NCI-H128 (cell line): Measurements from ENCODE around the gene CFAP299.

Source experiments
- DNase-seq: peaks from one replicate; lab custom pipeline; 2025; ENCODE audit not compliant: unreplicated experiment; lab: John Stamatoyannopoulos, UW

CFAP299 gene

DNA sequence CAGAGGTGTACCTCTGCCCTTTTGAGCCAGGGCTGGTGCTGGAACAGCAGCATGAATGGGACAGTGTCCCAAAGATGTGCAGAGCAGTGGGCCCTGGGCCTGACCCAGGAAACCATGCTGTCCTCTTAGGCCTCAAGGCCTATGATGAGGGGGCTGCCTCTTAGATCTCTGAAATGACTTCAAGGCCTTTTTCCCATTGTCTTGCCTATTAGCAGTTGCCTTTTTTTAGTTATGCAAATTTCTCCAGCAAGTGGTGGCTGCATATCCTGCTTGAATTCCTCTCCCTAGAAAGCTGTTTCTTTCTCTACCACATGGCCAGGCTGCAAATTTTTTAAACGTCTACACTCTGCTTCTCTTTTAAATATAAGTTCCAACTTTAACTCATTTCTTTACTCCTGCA, 160.3 kb downstream of the CFAP299 start:
- DNase-seq, result no peak

DNA sequence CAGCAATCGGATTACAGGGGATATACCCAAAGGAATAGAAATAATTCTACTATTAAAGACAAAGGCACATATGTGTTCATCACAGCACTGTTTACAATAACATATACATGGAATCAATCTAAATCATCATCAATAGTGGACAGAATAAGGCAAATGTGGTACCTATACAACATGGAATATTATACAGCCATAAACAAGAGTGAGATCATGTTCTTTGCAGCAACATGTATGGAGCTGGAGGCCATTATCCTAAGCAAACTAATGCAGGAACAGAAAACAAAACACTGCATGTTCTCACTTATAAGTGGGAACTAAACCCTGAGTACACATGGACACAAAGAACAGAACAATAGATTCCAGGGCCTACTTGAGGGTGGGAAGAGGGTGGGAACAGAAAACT, 163.2 kb downstream of the CFAP299 start:
- DNase-seq, result no peak

DNA sequence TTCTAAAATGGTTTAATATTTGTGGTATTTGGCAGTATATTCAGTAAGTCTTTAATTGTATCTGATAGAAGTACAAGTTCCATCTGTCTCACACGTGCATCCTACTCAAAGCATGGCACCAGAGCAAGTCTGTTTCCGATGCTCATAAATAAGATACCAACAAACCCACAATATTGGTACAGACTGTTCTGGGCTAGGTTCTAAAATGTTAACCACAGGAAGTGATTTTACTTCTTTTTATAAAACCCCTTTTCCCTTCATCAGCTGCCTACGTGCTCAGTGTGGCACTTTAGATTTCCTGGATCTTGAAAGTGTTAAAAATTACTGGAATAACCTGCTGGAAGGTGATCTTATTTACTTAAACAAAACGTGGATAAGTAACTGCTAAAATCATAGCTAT, 165.1 kb downstream of the CFAP299 start:
- DNase-seq, result no peak

DNA sequence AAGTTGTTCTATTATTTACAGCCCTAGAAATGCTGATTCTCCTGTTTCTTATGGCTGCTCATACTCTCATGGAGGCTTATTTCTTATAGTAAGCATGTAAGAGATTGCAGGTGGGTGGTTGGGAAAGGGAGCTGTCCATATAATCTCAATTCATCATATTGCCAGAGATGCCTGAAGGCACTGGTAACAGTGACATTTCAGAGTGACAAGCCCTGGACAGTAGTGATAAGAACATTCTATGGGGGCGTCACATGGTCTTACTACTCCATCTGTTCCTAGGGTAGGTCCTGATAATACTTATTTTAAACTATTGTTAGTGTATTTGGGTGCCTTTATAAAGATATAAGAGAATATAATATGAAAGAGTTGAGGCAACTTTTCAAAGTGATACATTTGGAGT, 171.5 kb downstream of the CFAP299 start:
- no peak for DNase-seq

DNA sequence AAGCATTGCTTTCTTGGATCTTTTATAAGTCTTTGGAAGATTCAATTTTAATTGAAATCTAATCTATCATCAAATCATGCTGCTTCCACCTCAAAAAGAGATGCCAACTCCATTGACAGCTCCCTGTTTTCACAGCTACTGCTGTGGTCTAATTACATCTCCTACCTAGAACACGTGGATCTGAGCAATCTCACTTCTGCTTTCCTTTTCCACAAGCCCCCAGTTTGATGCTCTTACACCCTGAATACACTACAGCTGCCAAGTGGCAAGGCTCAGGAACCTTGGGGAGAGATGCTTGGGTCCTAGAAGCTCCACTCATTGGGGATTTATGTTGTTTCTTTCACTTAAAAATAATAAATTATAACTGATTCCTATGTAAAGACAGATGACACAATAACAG, 172.0 kb downstream of the CFAP299 start:
- no peak for DNase-seq

DNA sequence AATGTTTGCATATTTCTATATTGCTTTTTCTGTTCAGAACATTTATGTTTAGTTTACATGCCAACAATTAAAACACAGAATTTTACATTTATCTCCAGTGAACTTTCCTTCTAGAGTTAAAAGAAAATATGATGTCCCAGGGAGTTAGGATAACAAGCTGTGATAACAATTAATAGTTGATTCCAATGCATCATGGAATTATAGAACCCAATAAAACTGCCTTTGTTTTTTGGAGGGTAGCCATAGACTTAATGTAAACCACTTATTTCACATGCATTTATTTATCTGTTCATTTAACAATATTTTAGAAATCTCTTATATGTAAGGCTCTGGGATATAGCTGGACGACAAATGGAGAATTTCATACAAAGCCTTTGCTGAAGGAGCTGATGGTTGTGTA, 180.0 kb downstream of the CFAP299 start:
- no peak for DNase-seq

DNA sequence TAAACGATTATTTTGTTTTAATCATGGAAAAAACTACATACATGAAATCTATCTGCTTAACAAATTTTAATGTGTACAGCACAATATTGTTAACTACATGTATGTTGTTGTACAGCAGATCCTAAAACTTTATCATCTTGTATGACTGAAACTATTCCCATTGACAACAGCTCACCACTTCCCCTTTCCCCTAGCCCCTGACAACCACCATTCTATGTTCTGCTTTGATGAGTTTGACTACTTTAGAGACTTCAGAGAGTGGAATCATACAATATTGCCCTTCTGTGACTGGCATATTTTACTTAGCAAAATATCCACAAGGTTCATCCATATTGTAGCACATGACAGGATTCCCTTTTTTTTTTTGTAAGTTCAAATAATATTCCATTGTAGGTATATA, 185.9 kb downstream of the CFAP299 start:
- DNase-seq, result no peak

DNA sequence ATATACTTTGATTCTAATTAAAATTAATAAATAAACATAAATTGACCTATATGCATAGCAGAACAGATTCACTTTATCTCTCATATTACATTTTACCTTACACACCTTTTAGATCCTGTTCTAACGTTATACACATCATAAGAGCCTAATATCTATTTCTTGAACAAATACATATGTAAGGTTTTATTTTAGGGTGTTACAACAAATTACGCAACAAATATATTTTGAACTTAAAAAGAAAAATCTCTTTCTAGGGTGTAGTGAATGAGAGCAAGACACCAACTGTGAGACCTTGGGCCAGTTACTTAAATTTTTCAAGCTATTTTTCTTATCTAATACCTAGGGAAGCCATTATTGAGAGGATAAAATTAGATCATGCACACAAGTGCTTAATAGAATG, 191.2 kb downstream of the CFAP299 start:
- DNase-seq, result no peak

DNA sequence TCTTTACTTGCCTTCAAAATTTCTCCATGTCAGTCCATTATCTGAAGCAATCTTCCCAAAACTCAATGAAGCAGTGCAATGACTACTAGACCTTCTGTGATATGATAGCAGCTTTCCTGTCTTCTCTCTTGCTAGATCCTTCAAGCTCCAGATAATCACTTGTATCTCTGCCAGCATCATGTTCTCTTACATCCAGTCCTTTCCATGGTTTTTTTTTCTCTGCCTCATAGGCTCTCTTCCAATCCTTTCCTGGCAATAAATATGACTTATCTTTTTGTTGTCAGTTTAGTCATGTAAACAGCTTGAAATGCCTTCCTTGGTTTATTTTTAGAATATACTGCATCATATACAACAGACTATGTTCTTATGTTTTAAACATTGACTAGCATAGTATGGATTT, 193.5 kb downstream of the CFAP299 start:
- DNase-seq, result no peak

DNA sequence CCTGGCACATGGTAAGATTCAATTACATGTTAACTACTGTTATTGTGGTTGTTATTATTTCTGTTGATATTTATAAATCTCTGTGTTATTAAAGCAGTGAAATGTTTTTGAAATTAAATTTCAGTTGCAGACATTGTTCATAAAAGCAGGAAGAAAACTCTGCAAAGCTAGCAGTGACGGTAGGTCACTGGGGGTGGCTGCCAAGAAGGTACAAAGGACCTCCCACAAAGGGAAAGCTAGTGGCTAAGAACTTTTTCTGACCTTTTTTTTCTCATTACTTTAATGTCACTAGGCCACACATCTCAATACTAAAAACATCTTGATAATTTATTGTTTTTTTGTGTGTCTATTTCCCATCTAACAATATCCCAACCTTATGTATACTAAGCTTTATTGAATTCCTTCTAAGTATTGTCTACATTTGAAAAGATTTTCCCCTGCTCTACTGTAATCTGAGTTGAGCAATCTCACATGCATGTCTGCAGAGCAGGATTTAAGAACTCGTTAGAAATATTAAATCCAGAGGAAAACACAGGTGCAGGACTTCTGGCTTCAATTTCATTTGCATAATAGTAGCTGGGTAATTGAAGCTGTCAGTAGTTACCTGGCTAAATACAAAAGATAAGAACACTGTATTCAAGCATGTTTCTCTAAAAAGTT, 197.3 kb downstream of the CFAP299 start:
- DNase-seq, result no peak

DNA sequence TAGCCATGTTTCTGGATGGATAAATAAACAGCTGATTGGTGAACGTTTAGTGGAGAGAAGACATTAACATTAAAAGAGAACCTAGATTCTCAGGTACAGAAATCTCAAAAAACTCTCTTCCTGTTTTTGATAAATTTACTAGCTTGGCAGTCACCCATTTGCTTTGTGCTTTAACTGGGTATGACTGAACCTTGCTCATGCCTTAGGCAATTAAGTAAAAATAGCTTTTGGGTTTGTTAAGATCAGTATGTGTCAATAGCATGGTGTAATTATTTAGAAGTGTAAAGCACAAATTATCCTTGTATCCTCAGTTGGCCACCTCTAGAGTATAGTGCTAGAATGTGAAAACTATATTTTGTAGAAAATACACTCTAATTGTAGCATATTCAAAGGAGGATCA, 200.0 kb downstream of the CFAP299 start:
- DNase-seq, result no peak

DNA sequence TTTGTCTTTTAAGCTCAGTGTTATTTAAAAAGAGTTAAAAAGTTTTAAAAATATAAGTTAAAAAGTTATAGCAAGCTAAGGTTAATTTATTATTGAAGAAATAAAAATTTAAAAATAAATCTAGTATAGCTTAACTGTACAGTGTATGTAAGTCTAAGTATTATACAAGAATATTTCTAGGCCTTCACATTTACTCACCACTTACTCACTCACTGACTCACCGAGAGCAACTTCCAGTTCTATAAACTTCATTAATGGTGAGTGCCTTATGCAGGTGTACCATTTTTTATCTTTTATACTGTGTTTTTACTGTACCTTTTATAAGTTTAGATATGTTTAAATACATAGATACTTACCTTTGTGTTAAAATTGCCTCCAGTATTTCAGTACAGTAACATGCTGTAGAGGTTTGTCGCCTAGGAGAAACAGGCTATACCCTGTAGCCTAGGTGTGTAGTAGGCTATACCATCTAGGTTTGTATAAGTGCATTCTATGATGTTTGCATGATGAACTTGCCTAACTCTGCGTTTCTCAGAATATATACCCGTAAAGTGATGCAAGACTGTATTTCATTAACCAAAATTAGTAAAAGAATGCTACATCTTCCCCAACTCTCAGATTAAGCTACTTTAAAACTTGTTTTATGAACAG, 202.9 kb downstream of the CFAP299 start:
- no peak for DNase-seq

DNA sequence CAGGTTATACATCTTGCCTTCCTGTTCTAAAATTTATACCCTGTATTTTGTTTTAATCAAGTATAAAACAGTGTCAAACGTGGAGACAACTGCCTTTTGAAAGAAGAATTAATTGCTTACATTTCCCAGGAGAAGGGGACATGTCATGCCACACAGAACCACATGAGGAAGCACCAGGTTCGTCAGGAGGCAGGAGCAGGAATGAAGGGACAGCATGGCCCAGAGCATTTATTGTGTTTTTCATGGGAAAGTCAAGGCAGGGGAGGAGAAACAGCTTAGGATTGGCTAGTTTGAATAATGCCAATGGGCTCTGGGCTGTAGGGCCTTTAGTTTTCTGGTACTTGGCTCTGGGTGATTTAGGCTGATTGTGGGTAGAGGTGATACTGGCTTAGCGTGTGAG, 203.7 kb downstream of the CFAP299 start:
- DNase-seq, result no peak

DNA sequence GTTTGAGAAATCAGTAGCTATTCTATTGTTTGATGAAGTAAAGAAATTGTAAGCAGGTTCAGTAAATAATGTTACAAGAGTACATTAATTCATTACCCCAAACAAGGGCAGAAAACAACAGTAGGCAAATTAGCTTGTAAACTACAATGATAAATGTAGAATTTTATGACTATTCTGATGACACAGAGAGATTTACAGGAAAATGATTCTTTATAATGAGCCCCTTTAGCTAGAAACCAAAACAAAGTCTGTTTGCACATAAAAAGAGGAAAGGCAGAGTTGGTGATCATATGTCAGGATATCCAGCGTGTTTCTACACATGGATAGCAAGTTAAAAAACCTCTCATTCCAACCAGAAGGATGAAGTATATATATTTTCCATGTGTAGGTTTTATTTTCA, 204.8 kb downstream of the CFAP299 start:
- no peak for DNase-seq

DNA sequence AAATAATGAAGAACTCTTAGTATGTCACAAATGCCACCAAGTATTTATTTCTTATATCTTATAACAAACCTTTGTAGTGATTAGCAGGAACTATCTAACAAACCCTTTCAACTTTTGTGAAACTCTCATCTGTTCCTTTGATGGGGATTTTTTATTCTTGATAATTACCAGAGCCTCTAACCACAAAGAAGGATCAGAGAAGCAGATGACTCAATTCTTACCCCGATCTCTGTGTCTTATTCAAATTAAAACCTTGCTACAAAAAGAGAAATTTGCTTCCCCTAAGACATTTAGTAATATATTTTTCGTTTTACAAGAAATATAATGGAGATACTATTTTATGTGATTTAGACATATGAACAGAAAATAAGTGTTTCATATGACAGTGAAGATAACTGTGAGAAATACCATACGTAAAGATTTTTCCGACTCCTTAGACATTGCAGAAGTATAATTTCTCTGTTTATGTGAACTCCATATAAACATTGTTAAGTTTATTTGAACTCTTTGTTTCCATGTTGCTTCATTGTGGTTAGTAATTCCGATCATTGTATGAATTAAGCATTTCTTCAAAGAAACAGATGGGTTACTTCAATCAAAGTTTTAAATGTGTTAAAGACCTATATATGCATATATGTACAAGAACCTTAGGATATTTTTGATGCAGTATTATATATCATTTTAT, 205.4 kb downstream of the CFAP299 start:
- no peak for DNase-seq

DNA sequence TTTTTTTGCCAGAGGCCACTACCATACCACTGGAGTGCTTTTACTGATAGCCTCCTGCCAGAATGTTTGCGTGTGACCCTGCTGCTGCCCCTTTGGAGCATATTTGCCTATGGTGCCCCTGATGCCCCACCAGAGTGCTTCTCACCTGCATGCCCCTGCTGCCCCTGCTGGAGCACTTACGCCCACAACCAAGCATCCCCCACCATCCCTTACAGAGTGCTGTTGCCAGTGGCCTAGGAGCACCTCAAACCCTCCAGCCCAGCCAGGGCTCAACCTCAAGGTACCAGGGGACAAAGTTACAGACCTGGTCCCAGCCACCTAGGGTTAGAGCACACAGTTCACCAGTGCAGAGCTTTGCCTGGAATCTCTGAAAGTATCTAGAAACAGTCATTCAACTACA, 207.2 kb downstream of the CFAP299 start:
- DNase-seq, result no peak

DNA sequence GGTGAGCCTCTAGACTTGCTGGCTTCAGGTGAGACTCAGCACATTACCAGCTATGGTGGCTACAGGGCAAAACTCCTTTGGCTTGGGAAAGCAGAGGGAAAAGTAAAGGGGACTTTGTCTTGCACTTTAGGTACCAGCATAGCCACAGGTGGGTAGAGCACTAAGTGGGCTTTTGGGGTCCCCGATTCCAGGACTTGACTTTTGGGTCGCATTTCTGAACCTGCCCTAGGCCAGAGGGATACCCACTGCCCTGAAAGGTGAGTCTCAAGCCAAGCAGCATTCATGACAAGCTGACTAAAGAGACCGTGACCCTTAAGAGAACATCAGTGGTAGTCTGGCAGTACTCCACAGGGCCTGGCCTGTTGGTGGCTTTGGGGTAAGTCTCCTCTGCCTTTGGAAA, 224.8 kb downstream of the CFAP299 start:
- no peak for DNase-seq

DNA sequence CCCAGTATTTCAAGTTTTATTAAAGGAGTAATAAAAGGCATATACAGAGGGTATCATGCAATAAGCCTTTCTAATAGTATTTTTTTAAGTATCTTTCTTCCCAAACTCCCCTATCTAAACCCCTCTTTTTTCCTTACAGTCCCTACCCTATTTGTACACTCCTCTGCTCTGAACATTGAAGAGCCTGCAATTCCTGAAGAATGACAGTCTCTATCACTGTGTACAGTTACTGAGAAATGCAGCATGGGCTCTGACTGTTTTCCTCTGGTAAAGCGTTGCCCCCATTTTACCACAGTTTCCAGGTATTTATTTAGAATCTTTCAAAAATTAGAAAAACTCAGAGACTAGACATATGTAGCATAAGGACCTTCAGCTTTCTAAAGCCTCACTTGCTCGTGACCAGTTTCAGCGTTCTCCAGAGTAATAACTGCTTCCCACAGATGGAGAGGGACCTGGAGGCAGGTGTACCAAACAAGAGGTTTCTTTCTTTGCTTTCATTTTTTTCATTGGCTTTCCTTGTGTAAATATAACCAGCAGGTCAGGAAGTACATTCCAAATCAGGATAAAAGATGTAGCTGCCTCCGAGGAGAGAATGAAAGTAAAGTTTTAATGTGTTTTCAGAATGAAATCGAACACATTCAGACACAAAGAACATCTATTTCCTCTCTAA, 230.8 kb downstream of the CFAP299 start:
- no peak for DNase-seq

DNA sequence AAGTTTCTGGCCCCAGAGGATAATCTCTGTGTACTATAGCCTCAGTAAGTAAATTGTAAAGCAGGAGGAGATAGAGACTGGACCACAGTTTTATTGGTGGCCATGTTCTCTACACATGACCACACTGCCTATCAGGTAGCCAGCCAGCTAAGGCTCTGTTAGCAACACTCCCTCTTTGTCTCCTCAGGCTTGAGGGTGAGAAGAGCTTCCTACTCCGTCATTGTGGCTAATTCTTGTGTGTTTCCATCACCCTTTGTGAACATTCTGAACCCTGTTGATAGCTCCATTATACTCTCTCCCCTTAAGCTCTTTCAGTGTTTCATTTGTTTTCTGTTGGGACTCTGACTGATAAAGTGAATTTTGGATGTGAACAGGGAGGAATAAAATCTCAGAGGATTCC, 233.4 kb downstream of the CFAP299 start:
- DNase-seq, result no peak

DNA sequence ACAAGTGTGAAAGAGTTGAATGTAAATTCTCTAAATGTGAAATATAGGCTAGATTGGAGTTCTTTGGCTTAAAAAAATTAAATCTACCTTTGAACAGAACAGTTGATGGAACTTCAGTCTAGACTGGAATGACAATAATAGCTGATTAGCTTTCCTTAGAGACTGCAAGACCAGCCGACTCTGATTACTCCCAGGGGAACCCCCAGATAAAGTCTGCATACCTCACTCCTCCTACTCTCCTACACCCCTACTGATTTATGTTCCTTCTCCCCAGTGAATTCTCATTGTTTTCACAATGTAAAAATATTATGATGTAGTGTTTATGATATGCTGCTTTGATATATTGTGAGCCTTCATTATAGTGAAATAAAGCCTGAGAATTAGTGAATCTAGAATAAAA, 241.3 kb downstream of the CFAP299 start:
- DNase-seq, result no peak

DNA sequence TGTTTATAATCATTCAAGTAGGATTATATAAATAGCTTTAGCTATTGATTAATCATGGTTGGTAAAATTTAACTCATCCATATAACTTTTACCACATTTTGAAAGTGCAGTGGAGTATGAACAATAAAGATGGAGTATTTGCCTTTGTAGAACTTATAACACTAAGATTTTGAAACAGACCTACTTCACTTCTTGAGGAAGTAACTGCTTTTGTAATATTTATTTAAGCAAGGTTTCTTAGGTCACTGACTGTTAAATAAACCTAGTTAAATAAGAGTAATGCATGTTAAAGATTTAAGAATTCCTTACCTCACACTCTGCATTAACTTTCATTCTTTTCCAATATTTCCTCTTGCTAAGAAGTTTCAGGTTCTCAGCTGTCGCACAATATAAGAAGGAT, 242.5 kb downstream of the CFAP299 start:
- DNase-seq, result no peak

DNA sequence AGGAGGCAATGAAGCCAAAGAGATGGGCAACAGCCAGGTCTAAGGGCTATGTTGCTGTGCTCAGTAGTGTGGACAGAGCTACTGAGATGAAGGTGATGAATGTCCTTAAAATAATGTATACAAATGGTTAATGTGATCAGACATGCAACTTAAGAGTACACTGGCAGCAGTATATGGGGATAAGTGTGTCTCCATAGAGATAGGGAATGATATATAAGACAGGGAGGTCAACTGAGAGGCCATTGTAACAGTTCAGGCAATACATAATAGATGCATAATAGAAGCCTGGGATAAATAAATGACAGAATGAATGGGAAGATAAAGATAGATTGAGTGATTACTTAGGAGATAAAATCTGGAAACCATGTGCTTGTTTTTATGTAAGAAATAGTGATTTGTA, 250.0 kb downstream of the CFAP299 start:
- no peak for DNase-seq
